Suprapubic skin (tissue), 4 donors: Measurements from ENCODE around the gene CETN1.

ENCODE experiments used
- CTCF ChIP-seq, 2 donors: fragments of 200-600 bp in 1 of 2; fragments of 450-650 bp in 1 of 2; sonication (generic) in 1 of 2; IDR thresholded peaks; one replicate each; pipeline ENCODE4 v1.5.1; 2016 to 2019; ENCODE audit warnings: antibody characterized with exemption in 2 of 2, mild to moderate bottlenecking in 1 of 2, moderate library complexity in 1 of 2
- EP300 ChIP-seq: sonication (generic); formaldehyde crosslinking; IDR thresholded peaks from one replicate; pipeline ENCODE4 v1.6.1; 2017; ENCODE audit warnings: antibody characterized with exemption
- POLR2A ChIP-seq, 2 donors: fragments of 450-650 bp; IDR thresholded peaks; one replicate each; pipeline ENCODE4 v1.6.1; 2017; ENCODE audit warnings: antibody characterized with exemption in 2 of 2, mild to moderate bottlenecking in 2 of 2, moderate library complexity in 2 of 2
- POLR2AphosphoS5 ChIP-seq, 3 donors: sonication (generic); formaldehyde crosslinking; IDR thresholded peaks; one replicate each; pipeline ENCODE4 v1.6.1; 2017; ENCODE audit warnings: antibody characterized with exemption in 3 of 3

- TF ChIP-seq CTCF (IDR thresholded peaks at IDR 0.05) (no peak), POLR2A (IDR thresholded peaks at IDR 0.05) (no peak), POLR2AphosphoS5 (IDR thresholded peaks at IDR 0.05) (no peak), EP300 (no peak)
Measured at GRCh38 chr18:532018-532417, 48.2 kb upstream of the CETN1 start.
